ENCODE results near the gene ANO10.

ANO10 gene

DNA sequence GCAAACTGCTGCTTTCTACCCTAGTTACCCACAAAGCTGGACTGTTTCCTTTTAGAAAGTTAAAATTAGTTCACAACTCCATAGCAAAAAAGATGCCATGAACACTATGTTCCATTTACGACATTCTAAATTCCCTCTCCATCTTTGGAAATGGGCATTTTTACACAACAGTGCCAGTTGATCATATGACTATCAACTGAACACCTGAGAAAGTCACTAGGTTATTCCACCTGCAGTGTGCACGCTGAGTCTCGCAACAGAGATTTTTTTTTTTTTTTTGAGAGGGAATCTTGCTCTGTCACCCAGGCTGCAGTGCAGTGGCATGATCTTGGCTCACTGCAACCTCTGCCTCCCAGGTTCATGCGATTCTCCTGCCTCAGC is 215.2 kb downstream of the ANO10 start:
- DNase-seq: no peak

DNA sequence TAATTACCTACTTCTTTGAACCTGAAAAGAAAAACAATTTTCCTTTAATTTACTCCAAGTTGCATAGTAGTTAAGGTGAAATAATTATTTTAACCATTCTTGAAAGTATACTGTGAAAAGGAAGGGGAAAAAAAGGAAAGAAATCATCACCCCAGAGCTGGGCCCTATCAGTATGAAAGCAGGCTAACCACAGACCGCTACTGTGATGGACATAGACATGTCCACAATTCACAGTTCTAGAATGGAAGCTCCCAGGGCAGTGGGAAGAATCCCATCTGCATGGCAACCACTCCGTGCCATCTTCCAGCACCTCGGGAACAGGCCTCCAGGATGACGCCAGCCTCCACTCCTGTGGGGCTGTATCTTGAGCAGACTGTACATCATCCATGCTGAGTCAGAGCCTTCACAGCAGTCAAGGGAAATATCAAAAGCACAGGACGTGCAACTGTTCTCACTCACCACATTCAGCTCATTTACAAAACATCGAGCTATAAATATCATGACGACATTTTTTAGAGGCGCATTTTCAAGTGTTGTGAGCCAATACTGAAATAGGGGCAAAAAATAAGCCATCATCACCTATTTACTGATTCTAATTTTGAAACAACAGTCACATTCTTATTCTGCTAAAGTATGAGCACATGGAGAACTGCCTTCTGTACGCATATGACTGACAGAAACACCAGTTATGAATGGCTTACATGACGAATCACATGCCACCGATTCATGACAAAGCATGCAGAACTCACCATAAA is 215.7 kb downstream of the ANO10 start:
- DNase-seq: no peak

DNA sequence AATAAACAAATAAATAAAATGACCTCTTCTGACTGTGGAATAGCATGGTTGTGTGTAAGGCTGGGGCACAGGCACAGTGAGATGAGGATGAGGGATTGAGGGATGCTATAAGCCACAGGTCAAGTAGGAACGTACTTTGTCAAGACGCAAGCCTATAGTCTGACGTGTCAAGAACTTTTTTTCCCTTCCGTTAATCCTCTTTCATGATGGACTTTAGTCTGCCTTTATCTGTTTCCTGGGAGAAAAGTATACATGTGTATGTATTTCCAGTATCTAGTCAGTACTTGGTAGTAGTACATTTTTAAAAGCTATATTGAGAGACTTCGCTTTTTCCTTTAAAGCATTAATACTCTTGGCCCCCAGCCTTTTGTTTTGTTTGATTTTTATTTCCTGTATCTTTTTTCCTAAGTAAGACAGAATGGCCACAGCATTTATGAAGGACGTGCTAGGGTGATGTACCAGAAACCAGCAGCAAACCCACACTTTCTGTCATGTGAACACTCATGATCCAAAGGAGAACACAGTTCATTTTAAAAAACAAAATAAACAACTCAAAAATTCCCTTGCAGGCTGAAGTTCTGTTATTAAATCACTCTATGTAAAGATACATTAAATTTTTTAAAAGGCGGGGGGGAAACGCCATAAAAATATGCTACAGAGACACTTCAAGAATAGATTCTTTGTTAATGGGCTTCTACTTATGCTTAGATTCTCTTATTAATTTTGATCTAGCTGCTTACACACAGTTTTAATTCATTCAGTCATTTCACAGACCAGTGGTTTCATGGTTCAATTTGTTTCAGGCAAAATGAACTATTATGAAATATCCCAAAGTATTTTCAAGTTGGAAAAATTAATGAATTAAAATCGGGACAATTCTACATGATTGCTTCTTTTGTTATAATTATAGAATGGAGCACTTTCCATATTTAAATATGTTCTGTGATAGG is 220.8 kb downstream of the ANO10 start:
- DNase-seq: no peak

DNA sequence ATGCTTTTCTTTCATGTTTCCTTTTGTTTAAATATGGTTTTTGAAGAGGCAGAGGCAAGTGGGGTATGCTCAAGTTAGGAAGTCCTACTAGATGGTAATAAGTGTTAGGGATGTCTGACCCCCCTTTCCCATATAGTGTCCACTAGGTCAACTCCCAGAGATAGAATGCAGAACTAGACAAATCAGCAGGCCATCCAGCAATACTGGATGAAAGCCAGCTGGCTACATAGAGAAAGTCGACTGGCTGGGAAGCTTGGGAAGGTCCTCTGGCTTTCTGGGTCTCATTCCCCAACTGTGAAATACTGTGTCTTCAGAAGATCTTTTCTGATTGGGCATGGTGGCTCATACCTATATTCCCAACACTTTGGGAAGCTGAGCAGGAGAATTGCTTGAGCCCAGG is 221.6 kb downstream of the ANO10 start:
- DNase-seq: no peak

DNA sequence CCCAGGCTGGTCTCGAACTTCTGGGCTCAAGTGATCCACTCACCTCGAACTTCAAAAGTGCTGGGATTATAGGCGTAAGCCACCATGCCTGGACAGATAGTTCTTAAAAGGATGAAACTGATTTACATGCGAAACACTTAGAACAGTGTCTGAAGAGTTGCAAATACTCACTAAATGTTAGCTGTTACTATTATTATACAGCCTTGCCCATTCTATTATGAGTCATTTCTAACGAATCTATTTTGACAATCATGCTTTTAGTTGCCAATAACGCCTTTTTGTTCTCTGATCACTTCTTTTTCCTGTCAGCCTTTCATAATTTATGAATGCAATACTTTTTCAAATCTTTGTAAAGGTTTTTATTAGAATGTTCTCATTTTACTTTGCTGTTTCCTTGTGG is 222.8 kb downstream of the ANO10 start:
- DNase-seq: no peak

DNA sequence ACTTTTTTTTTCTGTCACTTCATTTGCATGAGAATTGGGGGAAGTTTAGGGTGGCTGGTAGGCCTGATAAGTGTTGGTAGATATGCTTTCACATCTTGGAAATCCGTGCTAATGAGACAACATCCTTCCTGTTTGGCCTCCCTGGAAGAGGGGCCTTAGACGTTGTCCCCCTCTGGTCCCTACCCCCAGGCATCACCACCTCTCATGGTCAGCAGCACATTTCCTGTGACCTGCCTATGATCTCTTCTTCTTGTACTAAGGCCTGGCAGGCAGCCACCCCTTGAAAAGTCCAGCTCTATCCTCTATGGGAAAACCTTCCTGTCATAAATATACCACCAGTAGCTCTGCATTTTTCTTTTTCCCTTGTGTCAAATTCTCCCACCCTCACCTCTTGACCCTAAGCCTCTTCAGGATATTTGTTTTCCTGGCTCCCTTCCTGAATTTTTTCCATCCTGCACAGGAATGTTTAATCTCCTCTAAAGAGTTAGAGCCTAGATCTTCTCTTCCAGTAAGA is 227.7 kb downstream of the ANO10 start:
- no peak for DNase-seq

DNA sequence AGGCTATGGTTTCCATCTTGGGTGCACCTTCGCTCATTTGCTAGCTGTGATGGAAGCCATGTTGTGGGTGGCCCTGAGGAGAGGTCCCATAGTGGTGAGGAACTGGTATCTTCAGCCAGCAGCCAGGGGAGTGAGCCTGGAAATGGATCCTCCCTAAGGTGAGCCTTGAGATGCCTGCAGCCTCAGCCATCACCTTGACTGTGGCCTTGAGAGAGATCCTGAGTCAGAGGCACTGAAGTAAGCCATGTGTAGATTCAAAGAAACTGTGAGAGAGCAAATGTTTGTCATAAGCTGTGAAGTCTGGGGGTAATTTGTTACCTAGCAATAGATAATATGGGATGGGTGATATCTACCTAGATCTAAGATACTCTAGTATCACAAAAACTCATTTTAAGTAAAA is 230.2 kb downstream of the ANO10 start:
- peak; percentile 14 for DNase-seq

DNA sequence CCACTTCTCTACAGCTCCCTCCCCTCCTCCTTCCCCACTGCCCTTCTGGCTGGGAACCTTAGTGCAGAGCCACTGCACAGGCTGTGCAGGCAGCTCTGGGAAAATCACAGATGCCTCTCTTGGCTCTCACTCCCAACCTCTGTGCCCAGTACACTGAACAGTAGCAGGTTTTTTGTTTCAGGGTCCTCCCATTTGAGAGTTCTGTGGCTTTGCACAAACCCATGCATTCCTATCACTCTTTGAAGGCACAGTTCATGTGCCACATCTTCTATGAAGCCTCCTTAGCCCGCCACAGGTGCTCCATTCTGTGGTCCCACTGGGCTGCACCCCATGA is 231.6 kb downstream of the ANO10 start:
- no peak for DNase-seq

DNA sequence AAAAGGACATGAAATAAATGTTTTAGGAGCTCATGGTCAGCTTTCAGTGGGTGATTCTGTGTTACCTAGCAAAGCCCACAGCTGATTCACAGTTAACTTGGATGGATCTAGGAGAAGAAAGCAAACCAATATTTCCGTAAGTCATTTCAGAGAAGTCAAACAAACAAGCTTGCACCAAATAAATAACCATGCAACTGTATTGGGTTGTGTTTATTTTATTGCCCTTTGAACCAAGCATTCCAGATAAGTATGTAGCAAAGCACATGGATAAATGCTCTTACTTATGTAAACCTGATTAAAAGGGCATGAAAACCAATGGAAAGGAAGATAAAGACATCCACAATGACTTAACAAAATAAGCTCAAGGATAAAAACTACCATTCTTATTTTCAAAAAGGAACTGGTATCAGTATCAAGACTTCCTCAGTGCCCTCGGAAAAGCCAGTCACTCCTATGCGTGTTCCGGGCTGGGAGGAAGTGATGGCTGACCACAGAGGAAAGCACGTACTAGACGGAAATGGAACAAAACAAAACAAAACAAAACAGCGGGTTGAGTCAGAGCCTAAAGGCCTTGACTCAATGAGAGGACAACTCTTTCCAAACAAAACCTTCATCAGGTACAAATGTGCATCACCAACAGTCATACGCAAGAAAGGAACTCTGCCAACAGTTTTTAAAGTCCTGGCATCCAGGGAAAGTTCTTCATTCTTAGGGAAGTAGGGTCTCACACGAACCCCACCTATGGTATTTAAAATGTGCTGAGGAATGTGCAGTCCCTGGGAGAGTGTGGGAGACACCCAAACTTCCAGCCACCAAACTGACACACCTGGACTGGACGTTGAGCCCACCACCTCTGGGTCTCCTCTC is 232.2 kb downstream of the ANO10 start:
- peak; percentile 80 for DNase-seq

DNA sequence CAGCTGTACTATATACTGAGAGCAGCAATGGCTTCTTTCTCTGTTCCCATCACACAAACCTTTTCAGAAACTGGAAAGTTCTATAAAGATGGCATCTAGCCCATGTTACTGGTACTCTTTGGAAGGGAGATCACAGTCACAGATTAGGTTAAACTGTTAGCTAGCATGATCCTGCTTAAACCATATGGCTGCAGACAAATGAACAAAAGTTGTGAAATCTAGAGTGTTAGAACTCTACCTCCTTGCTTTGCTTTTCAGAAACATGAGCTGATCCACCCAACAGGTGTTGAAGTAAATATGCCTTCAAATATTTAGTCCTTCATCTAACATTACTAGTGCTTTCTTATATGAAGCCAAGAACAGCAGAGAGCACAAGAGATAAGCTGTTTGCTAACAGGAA is 232.9 kb downstream of the ANO10 start:
- no peak for DNase-seq

DNA sequence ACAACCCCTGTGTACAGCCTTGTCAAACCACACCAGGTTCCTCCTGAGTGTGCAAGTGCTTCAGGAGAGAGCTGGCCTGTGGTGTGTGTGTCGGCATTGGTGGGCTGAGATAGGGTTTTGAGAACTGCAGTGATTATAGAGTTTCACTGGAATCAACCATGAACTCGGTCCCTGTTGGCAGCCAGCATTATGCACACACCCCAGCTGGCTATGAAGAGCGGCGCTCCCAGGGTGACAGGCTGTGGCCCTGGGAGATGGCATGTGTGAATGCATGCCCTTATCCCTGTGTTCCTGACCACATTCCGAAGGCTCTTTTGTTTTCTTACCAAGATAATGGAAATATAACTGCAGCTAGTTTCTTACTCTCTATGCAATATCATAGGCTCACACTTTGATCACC is 233.6 kb downstream of the ANO10 start:
- DNase-seq: peak; percentile 11

DNA sequence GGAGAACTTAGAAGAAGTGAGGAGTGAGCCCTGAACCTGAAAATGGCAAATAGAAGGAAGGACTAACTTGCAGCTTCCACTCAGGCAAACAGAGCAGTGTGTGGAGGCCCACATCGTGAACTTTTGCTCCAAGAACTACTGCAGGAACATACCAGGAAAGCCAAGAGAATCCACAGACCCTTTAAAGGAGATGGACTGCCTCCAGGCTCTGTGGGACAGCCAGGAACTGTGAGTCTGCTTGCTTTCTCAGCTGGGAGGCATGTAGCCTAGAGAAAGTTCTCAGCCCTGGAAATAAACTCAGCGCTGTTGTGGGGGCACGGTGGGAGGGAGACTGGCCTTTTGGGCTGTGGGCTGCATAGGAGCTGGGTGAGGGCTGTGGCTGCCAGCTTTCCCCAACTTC is 242.5 kb downstream of the ANO10 start:
- DNase-seq: no peak

DNA sequence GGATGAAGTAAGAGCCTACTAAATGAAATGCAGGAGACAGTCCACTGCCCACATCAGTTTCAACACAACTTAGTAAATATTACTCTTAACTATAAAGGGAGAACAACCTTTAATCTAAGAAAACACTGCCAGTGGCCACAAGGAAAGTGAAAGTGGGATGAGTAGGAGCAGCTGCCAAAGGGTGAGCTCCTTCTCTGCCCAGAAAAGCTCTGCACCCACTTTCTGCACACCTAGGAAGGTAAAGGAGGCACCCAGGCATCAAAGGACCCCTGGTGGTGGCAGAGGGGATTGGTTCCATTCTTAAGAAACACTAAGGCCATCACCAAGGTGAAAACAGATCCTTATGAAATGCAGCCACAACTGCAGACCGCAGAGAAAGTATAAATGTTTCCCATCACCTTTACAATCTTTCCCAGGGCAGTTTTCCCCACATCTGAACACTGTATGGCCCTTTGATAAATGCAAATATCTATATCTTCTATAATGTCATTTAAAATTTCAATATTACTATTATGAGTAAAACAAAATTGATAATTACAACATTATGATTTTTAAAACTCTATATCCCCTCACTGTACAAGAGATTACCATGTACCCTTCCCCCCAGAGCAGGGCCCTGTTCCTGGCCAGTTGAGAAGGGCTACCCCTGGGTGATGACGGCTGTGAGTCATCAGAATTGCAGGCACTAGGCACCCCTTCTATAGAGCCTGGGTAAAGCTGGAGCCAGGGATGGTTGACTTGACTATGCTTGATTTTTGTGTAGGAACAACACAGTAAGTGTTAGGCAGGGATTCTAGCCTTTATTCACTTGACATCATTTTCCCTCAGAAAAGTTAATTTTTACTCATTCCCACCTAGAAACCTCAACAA is 243.5 kb downstream of the ANO10 start:
- DNase-seq: peak; percentile 83

DNA sequence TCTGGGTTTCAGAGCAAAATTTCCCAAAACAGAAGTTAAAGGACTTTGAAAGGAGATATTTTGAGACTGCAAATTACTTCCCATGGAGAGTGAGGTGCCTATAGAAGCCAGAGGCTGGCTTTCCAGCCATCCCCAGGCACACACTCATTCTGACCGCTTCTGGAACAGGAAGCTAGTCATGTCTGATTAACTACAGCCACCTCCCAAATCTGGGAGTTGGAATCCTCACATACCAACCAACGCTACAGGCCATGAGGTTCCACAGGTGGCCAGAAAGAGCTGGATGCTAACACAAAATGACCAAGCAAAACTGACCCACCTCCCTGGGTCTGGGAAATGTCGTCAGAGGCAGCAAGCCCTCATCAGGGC is 248.3 kb downstream of the ANO10 start:
- no peak for DNase-seq

DNA sequence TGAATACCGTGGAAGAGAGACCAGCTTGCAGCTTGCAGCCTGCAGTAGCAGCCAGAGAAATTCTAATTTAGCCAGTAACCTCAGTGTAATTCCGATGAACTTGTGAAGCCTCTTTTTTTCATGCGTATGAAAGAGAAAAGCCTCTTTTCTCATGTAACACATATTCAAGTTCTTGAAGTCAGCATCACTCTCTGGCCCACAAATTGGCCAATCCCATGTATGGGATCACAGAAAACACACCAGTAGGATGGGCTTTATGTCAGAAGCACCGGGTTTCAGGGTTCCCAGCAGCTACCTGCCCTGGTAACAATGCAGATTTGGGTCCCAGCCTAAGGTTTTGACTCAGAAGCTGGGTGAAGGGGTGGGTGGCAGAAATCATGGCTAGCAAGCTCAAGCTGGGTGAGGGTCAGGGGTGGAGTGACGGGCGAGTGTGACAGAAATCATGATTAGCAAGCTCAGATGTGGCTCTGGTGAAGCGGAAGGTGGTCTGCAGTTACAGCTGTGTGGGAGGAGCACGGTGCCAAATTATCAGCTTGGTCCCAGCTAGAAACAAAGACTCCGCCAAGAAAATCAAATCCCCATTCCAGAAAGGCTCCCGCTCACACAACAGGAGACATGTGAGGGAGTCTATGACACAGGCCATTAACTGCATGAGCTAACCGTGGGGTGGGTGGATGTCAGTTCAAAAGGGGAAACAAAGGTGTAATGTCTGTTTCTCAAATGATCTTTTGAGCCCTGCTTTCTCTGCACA is 248.8 kb downstream of the ANO10 start:
- no peak for DNase-seq

DNA sequence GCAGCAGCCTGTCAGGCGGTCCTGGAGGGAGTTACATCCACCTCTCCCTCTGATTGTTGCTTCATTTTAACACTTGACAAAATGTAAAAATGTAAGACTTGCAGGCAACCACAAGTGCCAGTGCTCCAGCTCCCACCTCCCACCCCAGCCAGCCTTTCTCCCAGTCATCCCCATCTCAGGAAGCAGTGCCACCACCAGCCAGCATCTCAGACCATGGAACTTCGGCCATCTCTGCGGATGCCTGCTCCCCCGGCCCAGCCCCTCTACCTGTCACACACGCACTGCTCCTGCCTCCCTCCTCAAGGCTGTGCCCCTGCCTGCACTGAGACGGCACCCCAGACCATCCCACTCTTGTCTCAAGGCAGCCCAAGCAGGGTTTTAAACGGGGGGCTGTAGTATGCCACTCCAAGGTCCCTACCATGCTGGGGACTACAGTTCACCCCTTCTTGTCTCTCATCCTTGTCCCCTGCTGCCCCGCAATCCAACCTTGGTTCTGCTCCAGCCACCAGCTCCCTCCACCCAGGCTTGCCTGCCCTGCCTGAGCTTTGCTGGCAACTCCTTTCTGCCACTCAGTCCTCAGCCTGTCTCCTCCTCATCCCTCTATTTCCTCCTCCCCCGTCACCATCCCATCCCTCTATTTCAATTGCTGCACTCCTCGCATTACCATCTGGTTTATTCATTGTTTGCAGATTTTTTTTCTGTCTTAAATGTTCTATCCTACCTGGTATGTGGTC is 249.6 kb downstream of the ANO10 start:
- DNase-seq: no peak

DNA sequence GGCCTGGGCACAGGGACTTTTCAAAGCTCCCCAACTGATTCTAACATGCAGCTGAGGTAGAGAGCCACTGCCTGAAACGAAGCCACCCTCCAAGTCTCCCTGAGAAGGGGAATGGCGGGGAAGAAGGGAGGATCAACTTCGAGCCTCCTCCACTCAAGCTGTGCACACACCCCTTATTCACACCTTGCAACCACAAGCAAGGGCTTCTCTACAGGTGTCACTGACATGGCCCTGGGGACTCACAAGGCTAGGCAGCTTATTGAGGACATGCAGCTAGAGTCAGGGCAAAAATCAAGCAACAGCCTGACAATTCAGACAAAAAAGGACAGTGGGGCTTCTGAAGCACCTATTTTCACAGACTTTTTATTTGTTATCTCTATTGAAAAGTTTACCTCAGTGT is 250.3 kb downstream of the ANO10 start:
- no peak for DNase-seq

DNA sequence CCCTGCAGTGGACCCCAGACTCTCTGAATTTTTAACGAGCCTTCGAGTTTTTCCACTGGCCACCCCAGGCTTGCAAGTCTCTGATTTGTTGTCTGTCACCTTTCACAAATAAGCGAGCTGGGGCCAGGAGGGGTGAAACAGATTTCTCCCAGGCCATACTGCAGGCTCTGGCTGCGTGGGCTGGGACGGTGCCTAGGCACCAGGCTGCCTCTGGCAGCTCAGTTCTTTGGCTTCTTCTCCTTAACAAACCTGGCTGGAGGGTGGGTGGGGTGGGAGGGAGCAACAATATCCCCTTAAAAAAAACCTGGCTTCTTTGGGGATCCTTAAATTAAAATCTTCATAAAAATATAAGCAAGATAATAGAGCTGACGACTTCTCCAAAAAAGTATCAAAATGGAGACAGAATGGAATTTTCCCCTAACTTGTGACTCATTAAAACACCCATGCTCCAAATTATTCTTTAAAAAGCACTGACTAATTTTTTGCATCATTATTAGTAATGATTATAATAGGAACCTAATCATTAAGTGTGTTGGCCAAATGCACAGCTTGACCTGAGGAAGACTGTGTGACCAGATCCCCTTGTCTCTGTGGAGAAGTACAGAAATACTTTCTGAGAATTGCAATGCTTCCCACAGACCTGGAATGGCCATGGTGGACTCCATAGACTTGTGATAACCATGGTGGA is 251.4 kb downstream of the ANO10 start:
- no peak for DNase-seq

DNA sequence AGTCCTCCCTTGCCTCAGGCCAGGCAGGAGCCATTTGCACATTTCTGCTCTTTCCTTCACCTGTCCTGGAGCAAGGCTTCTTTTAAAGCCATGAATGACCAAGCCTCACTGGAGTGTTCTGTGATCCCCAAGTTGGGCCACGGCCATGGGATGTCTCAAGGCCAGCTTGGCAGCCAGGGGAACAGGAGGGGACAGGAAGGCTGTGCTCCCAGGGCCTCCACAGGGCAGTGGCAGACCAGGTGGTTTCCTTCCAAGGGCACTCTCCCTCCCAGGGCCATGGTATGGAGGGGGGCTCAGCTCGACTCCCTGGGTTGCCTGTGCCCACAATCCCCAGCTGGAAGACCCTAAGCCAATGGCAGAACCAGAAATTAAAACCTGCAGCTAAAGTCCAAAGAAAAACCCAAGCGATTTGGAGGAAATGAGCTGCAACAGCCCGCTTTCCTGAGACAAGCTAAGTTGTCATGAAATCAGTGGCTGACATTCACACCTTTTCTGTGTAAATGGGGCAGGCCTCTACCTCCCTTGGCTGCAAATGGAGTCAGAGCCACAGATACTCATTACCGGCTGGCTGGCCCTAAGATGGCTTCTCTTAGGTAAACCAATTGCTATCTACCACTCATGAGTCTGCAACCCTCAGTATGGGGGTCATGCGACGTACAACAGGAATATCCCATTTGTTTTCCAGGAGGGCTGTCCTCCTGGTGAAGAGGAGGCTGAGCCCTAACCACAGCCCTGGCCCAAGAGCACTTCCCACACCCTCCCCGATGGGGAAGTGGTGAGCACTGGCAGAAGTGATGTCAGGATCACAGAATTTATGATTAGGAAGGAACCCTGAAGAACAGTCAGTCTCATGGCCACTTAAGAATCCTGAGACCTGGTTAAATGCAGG is 252.2 kb downstream of the ANO10 start:
- no peak for DNase-seq
